ENCODE measurements around the gene HSPA4. TPM values are rescaled to one million over a fixed set of nuclear protein-coding genes. Genes with fewer than 3 reads are reported as not detected.
"Not testable (repeated sequence)": the region's sequence is repeated elsewhere in the genome, so short reads cannot be mapped to it uniquely, and the experiment has no call there.

Gene HSPA4
- 100 to 1,000 TPM in 3 of 4 donors, 10 to 100 TPM in 1; 78.2 to 159 (median 132) TPM for polyA plus RNA-seq (ENCODE audit: insufficient read length in 4 of 4)

GRCh38 chr5:133051542-133052316 lies at the start of gene HSPA4:
Gene HSPA4 (plus strand): TSS chr5:133052013. CDS start chr5:133052251, 238 bp downstream.
- DNase-seq (ENCODE audit: low read depth in 4 of 4, low spot score in 3 of 4) = peak; percentile 97 to 99 (median 98)

GRCh38 chr5:133006653-133007052 lies 45.2 kb upstream of the HSPA4 start:
- no peak for DNase-seq (ENCODE audit: low read depth in 4 of 4, low spot score in 3 of 4)

DNA sequence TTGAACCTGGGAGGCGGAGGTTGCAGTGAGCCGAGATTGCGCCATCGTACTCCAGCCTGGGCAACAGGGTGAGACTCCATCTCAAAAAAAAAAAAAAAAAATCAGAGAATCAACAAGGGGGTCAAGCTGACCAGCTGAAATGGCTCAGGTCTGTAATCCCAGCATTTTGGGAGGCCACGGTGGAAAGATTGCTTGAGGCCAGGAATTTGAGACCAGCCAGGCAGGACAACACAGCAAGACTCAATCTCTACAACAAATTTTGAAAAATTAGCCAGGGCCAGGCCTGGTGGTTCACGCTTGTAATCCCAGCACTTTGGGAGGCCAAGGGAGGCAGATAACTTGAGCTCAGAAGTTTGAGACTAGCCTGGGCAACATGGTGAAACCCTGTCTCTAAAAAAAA lies 43.4 kb upstream of the HSPA4 start:
- DNase-seq (ENCODE audit: low read depth in 4 of 4, low spot score in 3 of 4) = not testable (repeated sequence)

DNA sequence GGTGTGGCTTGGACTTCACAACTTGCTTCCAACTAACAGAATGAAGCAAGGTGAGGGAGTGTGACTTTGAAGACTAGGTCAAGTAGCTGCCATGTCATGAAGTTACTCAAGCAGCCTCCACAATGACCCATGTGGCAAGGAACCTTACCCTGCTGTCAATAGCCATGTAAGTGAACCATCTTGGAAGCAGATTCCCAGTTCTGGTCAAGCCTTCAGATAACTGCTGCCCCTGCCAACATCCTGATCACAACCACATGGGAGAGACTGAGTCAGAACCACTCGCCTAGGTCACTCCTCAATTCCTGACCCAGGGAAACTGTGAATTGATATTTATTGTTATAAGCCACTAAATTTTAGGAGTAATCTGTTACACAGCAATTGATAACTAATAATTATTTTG lies 36.3 kb upstream of the HSPA4 start:
- DNase-seq (ENCODE audit: low read depth in 4 of 4, low spot score in 3 of 4) = no peak

DNA sequence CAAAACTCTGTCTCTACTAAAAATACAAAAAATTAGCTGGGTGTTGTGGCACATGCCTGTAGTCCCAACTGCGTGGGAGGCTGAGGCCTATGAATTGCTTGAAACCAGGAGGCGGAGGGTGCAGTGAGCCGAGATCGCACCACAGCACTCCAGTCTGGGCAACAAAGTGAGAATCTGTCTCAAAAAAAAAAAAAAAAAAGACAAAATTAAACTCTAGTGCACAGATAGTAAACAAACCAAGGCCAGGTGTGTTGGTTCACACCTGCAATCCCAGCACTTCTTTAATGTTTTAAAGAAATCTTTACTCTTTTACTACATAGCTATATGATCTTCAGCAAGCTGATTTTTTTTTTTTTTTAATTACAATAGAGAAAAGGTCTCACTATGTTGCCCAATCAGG lies 33.8 kb upstream of the HSPA4 start:
- no peak for DNase-seq (ENCODE audit: low read depth in 4 of 4, low spot score in 3 of 4)

GRCh38 chr5:133019471-133019870 lies 32.3 kb upstream of the HSPA4 start:
- not testable (repeated sequence) for DNase-seq (ENCODE audit: low read depth in 4 of 4, low spot score in 3 of 4)

GRCh38 chr5:133025804-133026663 lies 25.8 kb upstream of the HSPA4 start, which contains the start of gene ZCCHC10:
Gene ZCCHC10 (minus strand): TSS chr5:133026549. CDS start chr5:133026537, 12 bp downstream.
- peak; percentile 89 to 92 (median 92) for DNase-seq (ENCODE audit: low read depth in 4 of 4, low spot score in 3 of 4)

DNA sequence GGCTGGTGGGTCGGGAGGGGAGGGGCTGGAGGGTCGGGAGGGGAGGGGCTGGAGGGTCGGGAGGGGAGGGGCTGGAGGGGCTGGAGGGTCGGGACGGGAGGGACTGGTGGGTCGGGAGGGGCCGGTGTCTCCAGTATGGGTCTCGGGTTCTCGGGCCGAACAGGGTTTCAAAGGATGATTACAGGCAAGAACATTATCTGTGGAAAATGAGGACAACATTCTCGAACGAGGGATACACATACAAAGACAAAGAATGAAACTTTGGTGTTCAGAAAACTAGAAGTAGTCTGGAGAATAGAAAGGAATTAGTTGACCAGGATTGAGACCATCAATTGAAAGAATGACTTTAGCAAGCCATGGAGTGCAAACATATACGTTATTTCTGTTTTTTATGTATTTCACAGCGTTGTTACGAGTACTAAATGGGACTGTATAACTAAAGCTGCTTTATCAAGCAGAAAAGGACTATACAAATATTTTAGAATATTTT lies 25.1 kb upstream of the HSPA4 start:
- no peak for DNase-seq (ENCODE audit: low read depth in 4 of 4, low spot score in 3 of 4)

DNA sequence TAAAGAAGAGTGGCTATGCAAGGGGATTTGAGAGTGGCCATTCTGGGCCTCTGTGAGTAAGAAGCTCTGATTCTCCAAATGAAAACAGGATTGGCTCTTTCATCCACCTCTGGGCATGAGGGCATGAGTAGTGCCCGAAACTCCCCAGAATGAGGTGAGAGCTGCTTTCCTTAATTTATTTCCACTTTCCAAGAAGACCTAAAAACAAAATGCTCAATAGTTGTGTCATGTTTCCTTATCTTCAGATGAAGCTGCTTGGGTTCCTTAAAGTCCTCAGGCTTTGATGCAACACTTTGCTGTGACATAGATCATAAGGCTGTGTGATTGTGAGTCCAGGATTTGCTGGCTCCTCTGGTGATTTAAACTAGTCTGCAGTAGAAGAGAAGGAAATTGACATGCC lies 22.4 kb upstream of the HSPA4 start:
- DNase-seq (ENCODE audit: low read depth in 4 of 4, low spot score in 3 of 4) = no peak

DNA sequence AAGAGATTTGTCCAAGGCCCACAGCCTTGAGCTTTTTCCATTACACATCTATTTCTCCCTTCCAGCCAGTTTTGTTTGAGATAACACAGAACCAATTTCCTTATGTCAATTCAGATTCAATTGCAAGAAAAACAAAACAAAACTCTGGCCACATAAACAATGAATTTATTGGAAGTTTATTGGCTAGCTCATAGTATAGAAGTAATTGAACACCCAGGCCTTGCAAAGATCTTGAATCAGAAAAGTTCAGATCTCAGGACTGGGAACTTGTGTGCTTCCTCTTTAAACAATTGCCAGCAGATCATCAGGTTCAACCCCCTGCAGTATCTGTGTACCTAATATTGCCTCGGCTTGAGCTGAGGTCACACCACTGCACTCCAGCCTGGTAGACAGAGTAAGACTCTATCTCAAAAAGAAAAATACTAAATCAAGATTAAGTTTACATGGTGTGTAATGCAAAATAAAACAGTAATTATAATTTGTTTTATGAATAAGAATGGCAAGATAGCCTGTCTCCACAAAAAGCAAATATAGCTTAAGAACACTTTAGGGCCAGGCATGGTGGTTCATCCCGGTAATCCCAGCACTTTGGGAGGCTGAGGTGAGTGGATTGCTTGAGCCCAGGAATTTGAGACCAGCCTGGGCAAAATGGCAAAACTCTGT lies 21.3 kb upstream of the HSPA4 start:
- DNase-seq (ENCODE audit: low read depth in 4 of 4, low spot score in 3 of 4) = no peak

DNA sequence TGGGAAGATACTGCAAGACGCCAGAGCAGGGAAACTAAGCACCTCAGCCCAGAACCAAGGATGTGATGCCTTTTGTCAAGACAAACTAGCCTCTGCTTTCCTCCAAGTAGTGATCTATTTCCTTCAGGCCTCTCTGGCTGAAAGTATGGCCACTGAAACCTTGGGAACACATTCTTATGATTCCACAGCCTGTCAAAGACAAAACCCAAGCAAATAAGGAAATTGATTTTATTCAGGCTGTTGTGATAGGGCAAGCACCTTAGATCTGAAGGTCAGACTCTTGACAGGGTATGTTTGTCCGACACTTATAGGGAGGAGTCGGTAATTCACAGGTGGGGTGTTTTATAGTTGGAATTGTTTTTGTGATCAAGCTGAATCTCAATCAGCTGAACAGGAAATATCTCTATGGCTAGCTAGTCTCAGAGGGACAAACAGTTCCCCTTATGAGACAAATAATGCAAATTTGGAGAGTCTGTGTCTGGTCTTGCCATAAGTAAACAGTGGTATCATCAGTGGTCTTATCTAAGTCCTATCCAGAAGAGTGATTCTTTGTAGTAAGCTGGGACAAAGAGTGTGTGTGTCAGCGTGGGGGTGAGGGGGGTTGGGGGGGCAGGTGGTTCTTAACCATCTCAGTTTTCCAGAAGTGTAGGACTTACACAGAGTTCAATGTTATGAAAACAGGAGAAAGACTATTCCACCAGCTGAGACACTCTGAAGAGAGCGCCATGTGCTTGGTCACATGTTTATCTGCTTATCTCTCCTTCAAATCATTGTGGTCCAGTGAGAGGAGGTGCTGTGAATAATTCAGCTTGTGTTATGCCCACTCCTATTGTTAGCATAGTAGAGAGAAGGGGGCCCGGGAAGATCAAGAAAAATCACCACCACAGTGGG lies 18.7 kb upstream of the HSPA4 start:
- no peak for DNase-seq (ENCODE audit: low read depth in 4 of 4, low spot score in 3 of 4)

GRCh38 chr5:133034064-133034463 lies 17.7 kb upstream of the HSPA4 start:
- DNase-seq (ENCODE audit: low read depth in 4 of 4, low spot score in 3 of 4) = no peak

DNA sequence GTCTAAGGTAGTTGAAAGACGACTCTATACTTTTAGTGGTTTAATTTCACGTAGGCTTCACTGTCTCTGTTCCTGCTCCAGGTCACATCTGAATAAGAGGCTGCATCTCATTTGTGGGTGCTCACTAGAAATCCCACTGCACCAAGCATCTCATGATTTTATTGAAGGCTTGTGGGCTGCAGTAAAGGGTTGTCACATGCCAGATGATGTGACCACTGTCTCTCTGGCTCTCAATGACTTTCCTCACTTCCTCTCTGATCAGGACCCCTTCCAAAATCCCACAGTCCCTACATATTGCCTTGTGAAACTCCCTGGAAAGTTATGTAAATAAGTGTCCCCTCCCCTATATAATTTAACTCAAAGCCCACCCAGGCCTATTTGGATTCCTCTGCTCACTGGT lies 16.6 kb upstream of the HSPA4 start:
- DNase-seq (ENCODE audit: low read depth in 4 of 4, low spot score in 3 of 4) = no peak

DNA sequence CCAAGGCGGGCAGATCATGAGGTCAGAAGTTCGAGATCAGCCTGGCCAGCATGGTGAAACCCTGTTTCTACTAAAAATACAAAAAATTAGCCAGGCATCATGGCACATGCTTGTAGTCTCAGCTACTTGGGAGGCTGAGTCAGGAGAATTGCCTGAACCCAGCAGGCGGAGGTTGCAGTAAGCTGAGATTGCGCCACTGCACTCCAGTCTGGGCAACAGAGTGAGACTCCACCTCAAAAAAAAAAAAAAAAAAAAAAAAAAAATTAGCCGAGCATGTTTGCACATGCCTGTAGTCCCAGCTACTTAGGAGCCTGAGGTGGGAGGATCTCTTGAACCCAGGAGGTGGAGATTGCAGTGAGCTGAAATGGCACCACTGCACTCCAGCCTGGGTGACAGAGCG lies 15.1 kb upstream of the HSPA4 start:
- not testable (repeated sequence) for DNase-seq (ENCODE audit: low read depth in 4 of 4, low spot score in 3 of 4)

DNA sequence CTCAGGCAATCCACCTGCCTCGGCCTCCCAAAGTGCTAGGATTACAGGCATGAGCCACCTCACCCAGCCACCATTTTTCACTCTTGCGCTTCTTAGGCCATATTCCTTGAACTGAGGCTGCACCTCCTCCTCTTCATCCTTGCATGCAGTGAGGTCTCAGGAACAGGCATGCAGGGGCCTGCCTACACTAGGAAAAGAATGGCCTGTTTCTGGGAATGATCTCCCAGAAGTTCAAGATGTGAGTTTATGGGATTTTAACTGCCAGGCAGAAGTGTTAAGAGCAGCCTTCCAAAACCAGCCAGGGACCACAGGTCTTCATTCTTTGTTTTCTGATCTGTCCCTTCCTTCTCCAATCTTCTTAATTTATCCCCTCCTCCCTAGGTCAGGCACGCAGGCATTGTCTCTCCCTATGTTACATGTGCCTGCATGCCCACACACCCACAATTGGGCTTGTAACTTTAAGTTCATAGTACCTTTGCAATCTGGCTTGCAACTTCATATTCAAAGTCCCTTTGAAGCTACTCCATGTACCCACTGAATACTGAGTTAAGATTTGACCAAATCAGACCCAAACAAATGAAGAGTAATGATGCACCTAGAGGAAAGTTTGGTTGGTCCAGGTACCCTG lies 10.5 kb upstream of the HSPA4 start:
- DNase-seq (ENCODE audit: low read depth in 4 of 4, low spot score in 3 of 4) = no peak

DNA sequence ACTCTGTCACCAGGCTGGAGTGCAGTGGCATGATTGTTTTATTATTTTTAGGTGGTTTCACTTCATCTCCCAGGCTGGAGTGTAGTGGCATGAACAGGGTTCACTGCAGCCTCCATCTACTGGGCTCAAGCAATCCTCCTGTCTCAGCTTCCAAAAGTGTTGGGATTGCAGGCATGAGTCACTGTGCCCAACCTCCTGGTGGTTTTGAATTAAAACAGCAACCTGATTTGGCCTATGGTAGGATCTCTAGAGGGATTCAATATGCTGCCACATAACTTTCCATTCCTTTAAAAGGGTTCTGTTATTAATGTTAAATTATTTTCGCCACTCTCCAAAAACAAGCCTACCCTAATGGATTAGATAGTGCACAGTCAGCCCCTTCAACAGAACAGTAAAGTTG lies 9.9 kb upstream of the HSPA4 start:
- DNase-seq (ENCODE audit: low read depth in 4 of 4, low spot score in 3 of 4) = no peak

- not testable (repeated sequence) for DNase-seq (ENCODE audit: low read depth in 4 of 4, low spot score in 3 of 4)
Measured at GRCh38 chr5:133046560-133046959, 5.3 kb upstream of the HSPA4 start.

DNA sequence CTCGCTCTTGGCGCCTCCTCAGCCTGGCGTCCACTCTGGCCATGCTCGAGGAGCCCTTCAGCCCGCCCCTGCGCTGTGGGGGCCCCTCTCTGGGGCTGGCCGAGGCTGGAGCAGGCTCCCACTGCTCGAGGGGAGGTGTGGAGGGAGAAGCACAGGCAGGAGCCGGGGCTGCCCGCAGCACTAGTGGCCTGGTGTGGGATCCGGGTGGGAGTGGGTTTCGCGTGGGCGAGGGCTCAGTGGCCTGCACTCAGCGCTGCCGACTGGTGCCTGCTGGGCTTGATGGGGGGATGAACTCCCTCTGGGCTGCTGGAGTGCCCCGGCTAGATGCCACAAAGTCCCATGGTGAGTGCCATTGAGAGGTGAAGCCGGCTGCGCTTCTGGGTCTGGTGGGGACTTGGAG lies 4.4 kb upstream of the HSPA4 start:
- no peak for DNase-seq (ENCODE audit: low read depth in 4 of 4, low spot score in 3 of 4)

- DNase-seq (ENCODE audit: low read depth in 4 of 4, low spot score in 3 of 4) = no peak
Measured at GRCh38 chr5:133048993-133049725, 2.7 kb upstream of the HSPA4 start.

Data from left renal pelvis (tissue), 4 donors.